SK-N-SH (cell line): Measurements from ENCODE around the gene ADRA1B. TPM values are rescaled to one million over a fixed set of nuclear protein-coding genes. Genes with fewer than 3 reads are reported as not detected.

Source experiments
- CTCF ChIA-PET: fragments of 300-600, 350-600 bp; formaldehyde crosslinking; extraction: SDS; loops from one replicate; lab custom pipeline; 2021; lab: Yijun Ruan, JAX
- POLR2A ChIA-PET: fragments of 350-600 bp; sonication (Branson Sonifier 250); formaldehyde crosslinking; extraction: SDS; loops from one replicate; lab custom pipeline; 2020; ENCODE audit warnings: antibody characterized with exemption, inconsistent platforms; lab: Yijun Ruan, JAX
- DNase-seq: peaks from one replicate; pipeline ENCODE4 v3.0.0; 2012
- H2AFZ ChIP-seq: fragments of 200-600 bp; sonication (generic); 2 replicates; pipeline ENCODE4 v1.8.1; 2016; ENCODE audit warnings: antibody characterized with exemption, mild to moderate bottlenecking, low read depth
- H3F3A ChIP-seq: fragments of 200-600 bp; sonication (generic); replicated peaks from 2 replicates; pipeline ENCODE3; 2016; ENCODE audit warnings: antibody characterized with exemption, mild to moderate bottlenecking; ENCODE audit not compliant: insufficient read depth
- H3K27ac ChIP-seq, 2 experiments: fragments of 200-500 bp in 1 of 2; fragments of 200-600 bp in 1 of 2; sonication (Bioruptor generic) in 1 of 2; sonication (generic), shearing (Covaris generic) in 1 of 2; 2 replicates each; pipeline versions ENCODE4 v1.5.1 to v1.6.1; 2014 to 2016; ENCODE audit warnings: low read depth in 2 of 2, inconsistent platforms in 1 of 2, low read length in 1 of 2, mild to moderate bottlenecking in 1 of 2, mixed read lengths in 1 of 2
- H3K27me3 ChIP-seq: fragments of 200-600 bp; sonication (generic), shearing (Covaris generic); 2 replicates; pipeline ENCODE4 v1.6.1; 2016; ENCODE audit warnings: mixed run types; ENCODE audit not compliant: insufficient read depth
- H3K36me3 ChIP-seq, 2 experiments: fragments of 200-500 bp in 1 of 2; fragments of 200-600 bp in 1 of 2; sonication (Bioruptor generic) in 1 of 2; sonication (generic) in 1 of 2; replicated peaks in 1 of 2; 2 replicates each; pipeline versions ENCODE3 to v1.5.1; 2014 to 2016; ENCODE audit warnings: low read length in 1 of 2, mild to moderate bottlenecking in 1 of 2; ENCODE audit not compliant: insufficient read depth in 2 of 2, control insufficient read depth in 1 of 2
- H3K4me1 ChIP-seq, 2 experiments: fragments of 200-500 bp in 1 of 2; fragments of 200-600 bp in 1 of 2; sonication (Bioruptor generic) in 1 of 2; sonication (generic), shearing (Covaris generic) in 1 of 2; 2 replicates each; pipeline versions ENCODE4 v1.5.1 to v1.6.1; 2014 to 2016; ENCODE audit warnings: low read depth in 1 of 2, low read length in 1 of 2, mixed run types in 1 of 2; ENCODE audit not compliant: insufficient read depth in 2 of 2, control insufficient read depth in 1 of 2
- H3K4me2 ChIP-seq: fragments of 200-600 bp; sonication (generic), shearing (Covaris generic); 2 replicates; pipeline ENCODE4 v1.6.1; 2017; ENCODE audit warnings: mixed run types
- H3K4me3 ChIP-seq, 2 experiments: fragments of 200-500 bp in 1 of 2; fragments of 200-600 bp in 1 of 2; sonication (Bioruptor generic) in 1 of 2; sonication (generic), shearing (Covaris generic) in 1 of 2; 2 replicates each; pipeline versions ENCODE4 v1.5.1 to v1.8.1; 2014 to 2016; ENCODE audit warnings: low read depth in 2 of 2, inconsistent platforms in 1 of 2, low read length in 1 of 2, mild to moderate bottlenecking in 1 of 2, mixed read lengths in 1 of 2, moderate library complexity in 1 of 2
- H3K79me2 ChIP-seq: fragments of 200-600 bp; sonication (generic); 2 replicates; pipeline ENCODE4 v1.8.1; 2017; ENCODE audit warnings: mild to moderate bottlenecking; ENCODE audit not compliant: insufficient read depth
- H3K9ac ChIP-seq: fragments of 200-600 bp; sonication (generic); 2 replicates; pipeline ENCODE4 v1.6.1; 2017; ENCODE audit warnings: mixed run types
- H3K9me2 ChIP-seq: fragments of 200-600 bp; sonication (generic); 2 replicates; pipeline ENCODE4 v1.6.1; 2017; ENCODE audit warnings: mixed run types
- H3K9me3 ChIP-seq: fragments of 200-600 bp; sonication (generic); 2 replicates; pipeline ENCODE4 v1.6.1; 2017; ENCODE audit warnings: mixed run types, mild to moderate bottlenecking, moderate library complexity
- H4K20me1 ChIP-seq: fragments of 200-600 bp; sonication (generic); 2 replicates; pipeline ENCODE4 v1.6.1; 2017; ENCODE audit warnings: mild to moderate bottlenecking, mixed run types; ENCODE audit not compliant: insufficient read depth
- CHD2 ChIP-seq: fragments of 150-350 bp; IDR thresholded peaks from 2 replicates; pipeline ENCODE4 v1.6.1; 2018; ENCODE audit warnings: low read length; ENCODE audit not compliant: partially characterized antibody
- EP300 ChIP-seq, 2 experiments: IDR thresholded peaks; 2 replicates each; pipeline versions ENCODE4 v1.4.0 to v1.6.1; 2012; ENCODE audit warnings: borderline replicate concordance in 1 of 2, low read depth in 1 of 2, low read length in 1 of 2
- FOSL2 ChIP-seq: IDR thresholded peaks from 2 replicates; pipeline ENCODE4 v1.4.0; 2012; ENCODE audit warnings: low read depth, mild to moderate bottlenecking, moderate library complexity, borderline replicate concordance
- FOXM1 ChIP-seq: IDR thresholded peaks from 2 replicates; pipeline ENCODE4 v1.4.0; 2012; ENCODE audit warnings: low read depth, mild to moderate bottlenecking
- GATA2 ChIP-seq: sonication (generic); formaldehyde crosslinking; IDR thresholded peaks from 2 replicates; pipeline ENCODE4 v1.5.0; 2020; ENCODE audit warnings: mild to moderate bottlenecking, missing genetic modification reagents
- NRF1 ChIP-seq: IDR thresholded peaks from 2 replicates; pipeline ENCODE4 v1.6.1; 2012; ENCODE audit warnings: low read depth, mild to moderate bottlenecking, low read length
- PBX3 ChIP-seq: IDR thresholded peaks from 2 replicates; pipeline ENCODE4; 2012
- POLR2AphosphoS5 ChIP-seq: IDR thresholded peaks from 2 replicates; pipeline ENCODE4 v1.6.1; 2012; ENCODE audit warnings: low read depth, low read length
- REST ChIP-seq: IDR thresholded peaks from 2 replicates; pipeline ENCODE4 v1.6.1; 2012; ENCODE audit warnings: mild to moderate bottlenecking, low read depth, low read length, moderate library complexity
- RFX5 ChIP-seq: IDR thresholded peaks from 2 replicates; pipeline ENCODE4 v1.6.1; 2012; ENCODE audit warnings: mild to moderate bottlenecking, improper control_type of control experiment, low read length
- RXRA ChIP-seq: IDR thresholded peaks from 2 replicates; pipeline ENCODE4 v1.4.0; 2012; ENCODE audit warnings: low read depth, mild to moderate bottlenecking, borderline replicate concordance
- TAF1 ChIP-seq: IDR thresholded peaks from 2 replicates; pipeline ENCODE4 v1.6.1; 2012; ENCODE audit warnings: low read depth, mild to moderate bottlenecking, low read length, moderate library complexity, borderline replicate concordance
- TEAD4 ChIP-seq: IDR thresholded peaks from 2 replicates; pipeline ENCODE4 v1.4.0; 2012; ENCODE audit warnings: mild to moderate bottlenecking, borderline replicate concordance; ENCODE audit not compliant: insufficient read depth
- USF2 ChIP-seq: fragments of 150-350 bp; IDR thresholded peaks from 2 replicates; pipeline ENCODE4 v1.6.1; 2017; ENCODE audit warnings: antibody characterized with exemption, low read length, low read depth, borderline replicate concordance
- ZBTB33 ChIP-seq: IDR thresholded peaks from 2 replicates; pipeline ENCODE4 v1.4.0; 2012; ENCODE audit warnings: low read depth, borderline replicate concordance
- WGBS: methylation state at CpG from one replicate; pipeline ENCODE4 v1.1.6; 2017; ENCODE audit warnings: low lambda C conversion rate; 5-methylcytosine and 5-hydroxymethylcytosine counted together
- polyA plus RNA-seq, 3 experiments: library from polyadenylated mRNA; depleted of rRNA; stranded (reverse); fragments of >200 nt; gene quantifications; 2 replicates each; pipeline ENCODE4 v1.2.3, GENCODE V29; 2012

The ADRA1B gene
- polyA plus RNA-seq, 1 of the 3 experiments (the other 2 are of a cell fraction): 2.2 TPM

GRCh38 chr5:159956074-159956473 lies 39.8 kb downstream of the ADRA1B start:
- H3K9ac ChIP-seq: no peak overlapping the region
- H3K4me1 ChIP-seq: peaks cover 0 to 4% of the 10 kb centered on the region in 2 experiments; a peak in 1 of 4 replicates
- ChIA-PET CTCF (no interaction called here), POLR2A (no interaction called here)
- DNase-seq: no peak
- peaks cover 19% of the 10 kb centered on the region for H3F3A ChIP-seq
- no peaks in the 10 kb centered on the region for H3K9me2 ChIP-seq
- TF ChIP-seq NRF1 (no peak), REST (no peak), FOSL2 (no peak), RXRA (no peak), TAF1 (no peak), ZBTB33 (no peak), CHD2 (no peak), POLR2AphosphoS5 (no peak), GATA2 (CRISPR knock-in tag) (no peak), EP300 (IDR thresholded peaks at IDR 0.05; ENCODE audit: borderline replicate concordance in 1 of 2, low read depth in 1 of 2, low read length in 1 of 2) (no peak), PBX3 (no peak), RFX5 (no peak), FOXM1 (no peak), USF2 (no peak), TEAD4 (no peak)
- H3K4me3 ChIP-seq: no peak overlapping the region
- peaks cover 7% of the 10 kb centered on the region; the same call in 1 of the 2 replicates for H3K79me2 ChIP-seq
- H3K4me2 ChIP-seq: no peak overlapping the region
- 38% methylated on average over 1 of the region's 1 CpG for WGBS
- no peaks in the 10 kb centered on the region for H3K9me3 ChIP-seq
- peaks cover 0 to 3% of the 10 kb centered on the region in 2 experiments for H3K36me3 ChIP-seq
- no peaks in the 10 kb centered on the region for H4K20me1 ChIP-seq
- H2AFZ ChIP-seq: no peak overlapping the region
- no peaks in the 10 kb centered on the region for H3K27me3 ChIP-seq
- no peak overlapping the region for H3K27ac ChIP-seq
